ENCODE data around the gene CENPE. TPM values are rescaled to one million over a fixed set of nuclear protein-coding genes. Genes with fewer than 3 reads are reported as not detected.

The CENPE gene
- total and polyA plus RNA-seq, 11 donors, result 0.06 to 7.7 (median 0.32) TPM

DNA sequence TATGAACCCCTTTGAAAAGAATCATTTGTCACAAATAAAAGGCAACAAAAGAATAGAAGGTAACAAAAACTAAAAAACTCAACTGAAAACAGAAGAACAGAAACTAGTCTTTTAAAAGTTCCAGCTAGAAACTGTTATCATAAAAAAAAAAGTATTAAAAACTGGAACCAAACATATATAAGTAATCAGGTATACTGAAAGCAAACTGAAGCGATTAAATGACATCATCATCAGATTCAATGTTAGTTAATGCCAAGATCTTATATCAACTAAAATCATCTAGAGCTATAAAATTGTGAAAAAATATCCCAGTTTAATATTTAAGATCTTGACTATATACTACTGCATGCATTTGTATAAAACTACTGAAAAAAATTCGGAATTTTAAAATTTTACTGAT lies 36.0 kb downstream of the CENPE start:
- Histone ChIP-seq H3K27ac (no peak overlapping the region), H3K36me3 (no peaks in the 10 kb centered on the region), H3K4me1 (no peaks in the 10 kb centered on the region), H3K27me3 (no peaks in the 10 kb centered on the region), H3K9me3 (no peaks in the 10 kb centered on the region), H3K4me3 (no peak overlapping the region)
- no peak for TF ChIP-seq POLR2A (IDR thresholded peaks at IDR 0.05)
- TF ChIP-seq, protein P1, sequence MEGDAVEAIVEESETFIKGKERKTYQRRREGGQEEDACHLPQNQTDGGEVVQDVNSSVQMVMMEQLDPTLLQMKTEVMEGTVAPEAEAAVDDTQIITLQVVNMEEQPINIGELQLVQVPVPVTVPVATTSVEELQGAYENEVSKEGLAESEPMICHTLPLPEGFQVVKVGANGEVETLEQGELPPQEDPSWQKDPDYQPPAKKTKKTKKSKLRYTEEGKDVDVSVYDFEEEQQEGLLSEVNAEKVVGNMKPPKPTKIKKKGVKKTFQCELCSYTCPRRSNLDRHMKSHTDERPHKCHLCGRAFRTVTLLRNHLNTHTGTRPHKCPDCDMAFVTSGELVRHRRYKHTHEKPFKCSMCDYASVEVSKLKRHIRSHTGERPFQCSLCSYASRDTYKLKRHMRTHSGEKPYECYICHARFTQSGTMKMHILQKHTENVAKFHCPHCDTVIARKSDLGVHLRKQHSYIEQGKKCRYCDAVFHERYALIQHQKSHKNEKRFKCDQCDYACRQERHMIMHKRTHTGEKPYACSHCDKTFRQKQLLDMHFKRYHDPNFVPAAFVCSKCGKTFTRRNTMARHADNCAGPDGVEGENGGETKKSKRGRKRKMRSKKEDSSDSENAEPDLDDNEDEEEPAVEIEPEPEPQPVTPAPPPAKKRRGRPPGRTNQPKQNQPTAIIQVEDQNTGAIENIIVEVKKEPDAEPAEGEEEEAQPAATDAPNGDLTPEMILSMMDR (IDR thresholded peaks at IDR 0.05), result no peak
- ATAC-seq (no peak), DNase-seq (no peak)
- intact Hi-C loops (cut with DNase I), result no loop called here
- 96 to 99% (median 97%) methylated on average over 2 of the region's 2 CpGs for WGBS, 4 donors

DNA sequence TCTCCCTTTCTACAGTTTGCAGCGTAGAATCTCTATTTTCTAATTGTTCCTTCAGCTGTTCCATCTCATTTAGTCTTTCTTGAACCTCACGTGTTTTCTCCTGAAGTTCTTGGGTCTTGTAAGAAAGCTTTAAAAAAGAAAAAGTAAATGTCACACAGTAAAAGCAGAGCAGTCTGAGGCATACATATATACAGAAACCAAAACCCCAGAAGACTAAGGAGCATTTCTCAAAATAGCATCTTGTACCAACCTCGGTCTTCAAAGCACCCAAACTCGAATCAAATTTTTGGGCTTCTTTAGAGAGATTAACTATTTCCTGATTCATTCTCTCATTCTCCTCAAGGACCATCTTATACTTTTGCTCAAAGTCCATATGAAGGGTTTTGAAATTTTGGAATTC lies 39.4 kb downstream of the CENPE start:
- ATAC-seq (no peak), DNase-seq (no peak)
- Histone ChIP-seq H3K4me3 (no peak overlapping the region), H3K9me3 (peaks cover 0 to 9% (median 0%) of the 10 kb centered on the region in 12 donors), H3K27ac (no peak overlapping the region), H3K27me3 (no peaks in the 10 kb centered on the region), H3K36me3 (no peaks in the 10 kb centered on the region), H3K4me1 (no peaks in the 10 kb centered on the region)
- intact Hi-C loops (cut with DNase I), result no loop called here
- TF ChIP-seq, protein P1 (IDR thresholded peaks at IDR 0.05), result no peak
- TF ChIP-seq POLR2A (IDR thresholded peaks at IDR 0.05), result no peak
- WGBS, 4 donors, result 86 to 91% (median 88%) methylated on average over 4 of the region's 4 CpGs

DNA sequence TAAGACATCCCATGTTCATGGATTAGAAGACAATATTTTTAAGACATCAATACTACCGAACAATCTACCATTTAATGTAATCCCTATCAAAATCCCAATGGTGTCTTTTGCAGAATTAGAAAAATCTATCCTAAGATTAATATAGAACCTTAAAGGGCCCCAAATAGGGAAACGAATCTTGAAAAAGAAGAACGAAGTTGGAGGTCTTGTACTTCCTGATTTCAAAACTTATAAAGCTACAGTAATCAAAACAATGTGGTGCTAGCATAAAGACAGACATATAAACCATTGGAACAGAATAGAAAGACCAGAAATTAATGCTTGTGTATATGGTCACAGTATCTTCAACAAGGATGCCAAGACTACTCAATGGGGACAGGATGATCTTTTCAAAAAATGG lies 42.0 kb downstream of the CENPE start:
- ATAC-seq, result no peak
- H3K9me3 ChIP-seq, result peaks cover 0 to 9% (median 0%) of the 10 kb centered on the region in 12 donors
- TF ChIP-seq POLR2A (IDR thresholded peaks at IDR 0.05), result no peak
- TF ChIP-seq, protein P1 (IDR thresholded peaks at IDR 0.05), result no peak
- H3K4me1 ChIP-seq, result no peaks in the 10 kb centered on the region
- no peak overlapping the region for H3K4me3 ChIP-seq
- no peak overlapping the region for H3K27ac ChIP-seq
- H3K36me3 ChIP-seq, result no peaks in the 10 kb centered on the region
- WGBS, 4 donors, result 94 to 96% (median 94%) methylated on average over 3 of the region's 3 CpGs
- H3K27me3 ChIP-seq, result no peaks in the 10 kb centered on the region
- no peak for DNase-seq
- intact Hi-C loops (cut with DNase I), result no loop called here

DNA sequence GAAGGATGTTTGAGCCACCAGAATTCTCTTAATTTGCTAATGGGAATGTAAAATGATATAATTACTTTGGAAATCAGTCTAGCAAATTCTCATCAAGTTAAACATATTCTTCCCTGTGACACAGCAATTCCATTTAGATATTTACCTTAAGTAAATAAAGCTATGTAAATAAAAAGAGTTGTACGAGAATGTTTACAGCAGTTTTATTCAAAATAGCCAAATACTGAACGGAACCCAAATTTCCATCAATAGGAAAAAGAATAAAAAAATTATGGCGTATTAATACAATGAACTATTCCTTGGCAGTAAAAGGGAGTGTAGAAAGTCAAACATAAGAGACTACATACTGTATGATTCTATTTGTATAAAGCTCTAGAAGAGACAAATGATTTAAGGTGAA lies 45.8 kb downstream of the CENPE start:
- no peak for DNase-seq
- TF ChIP-seq, protein P1 (IDR thresholded peaks at IDR 0.05), result no peak
- TF ChIP-seq POLR2A (IDR thresholded peaks at IDR 0.05), result no peak
- no peak overlapping the region for H3K4me3 ChIP-seq
- H3K36me3 ChIP-seq, result peaks cover 0 to 5% (median 0%) of the 10 kb centered on the region in 9 donors
- no peaks in the 10 kb centered on the region for H3K27me3 ChIP-seq
- no peak overlapping the region for H3K27ac ChIP-seq
- peaks cover 0 to 9% (median 0%) of the 10 kb centered on the region in 12 donors for H3K9me3 ChIP-seq
- intact Hi-C loops (cut with DNase I), result no loop called here
- no peak for ATAC-seq
- H3K4me1 ChIP-seq, result no peaks in the 10 kb centered on the region
- WGBS, 4 donors, result 96 to 99% (median 96%) methylated on average over 3 of the region's 3 CpGs

Measured in heart left ventricle (tissue), 16 donors.